K562 (cell line): ENCODE measurements around the gene ADAM22. TPM values are rescaled to one million over a fixed set of nuclear protein-coding genes. Genes with fewer than 3 reads are reported as not detected.
A peak's percentile ranks its signal among the peaks of the same experiment; 100 is the strongest.

ENCODE experiments used
- ATF7 ChIP-seq: fragments of 450-650 bp; IDR thresholded peaks from 2 replicates; pipeline ENCODE4 v1.7.1; 2014; ENCODE audit warnings: mild to moderate bottlenecking, moderate library complexity
- CEBPG ChIP-seq, 3 experiments: fragments of 200-800 bp in 1 of 3; sonication (Bioruptor generic) in 1 of 3; sonication (generic) in 1 of 3; formaldehyde crosslinking in 1 of 3; IDR thresholded peaks in 2 of 3; conservative IDR thresholded peaks in 1 of 3; 2 replicates each; pipeline versions ENCODE4 v1.6.1 to v1.8.0; 2016 to 2022; ENCODE audit warnings: missing compliant biosample characterization in 2 of 3, missing genetic modification characterization in 2 of 3, mild to moderate bottlenecking in 1 of 3, missing genetic modification reagents in 1 of 3
- EP300 ChIP-seq: IDR thresholded peaks from 2 replicates; pipeline ENCODE4 v1.6.1; 2012; ENCODE audit warnings: low read length, improper control_type of control experiment
- ESRRA ChIP-seq: fragments of 450-650 bp; IDR thresholded peaks from 2 replicates; pipeline ENCODE4 v1.6.1; 2014; ENCODE audit warnings: low read depth, mild to moderate bottlenecking, moderate library complexity, borderline replicate concordance
- FOXJ2 ChIP-seq: fragments of 200-800 bp; sonication (Bioruptor generic); IDR thresholded peaks from 2 replicates; pipeline ENCODE4 v1.6.1; 2016; ENCODE audit warnings: missing genetic modification characterization, missing compliant biosample characterization
- GABPB1 ChIP-seq: sonication (generic); formaldehyde crosslinking; IDR thresholded peaks from 2 replicates; pipeline ENCODE4 v1.8.0; 2022; ENCODE audit warnings: mild to moderate bottlenecking, missing genetic modification reagents
- NFE2 ChIP-seq: IDR thresholded peaks from 2 replicates; pipeline ENCODE4 v1.6.1; 2014; ENCODE audit warnings: antibody characterized with exemption, low read depth
- NFIC ChIP-seq: fragments of 450-650 bp; IDR thresholded peaks from 2 replicates; pipeline ENCODE4 v1.6.1; 2017; ENCODE audit warnings: mild to moderate bottlenecking, inconsistent platforms
- PTRF ChIP-seq: fragments of 450-650 bp; IDR thresholded peaks from 2 replicates; pipeline ENCODE4 v1.6.1; 2016; ENCODE audit warnings: mild to moderate bottlenecking, missing genetic modification characterization, missing compliant biosample characterization
- RFX1 ChIP-seq: fragments of 450-650 bp; IDR thresholded peaks from 2 replicates; pipeline ENCODE4 v1.6.1; 2016; ENCODE audit warnings: mild to moderate bottlenecking, moderate library complexity
- SOX6 ChIP-seq: fragments of 450-650 bp; IDR thresholded peaks from 2 replicates; pipeline ENCODE4 v1.6.1; 2014; ENCODE audit warnings: mild to moderate bottlenecking
- TCF3 ChIP-seq: sonication (generic); formaldehyde crosslinking; IDR thresholded peaks from 2 replicates; pipeline ENCODE4 v1.4.0; 2020; ENCODE audit warnings: mild to moderate bottlenecking, missing genetic modification reagents
- TRIM24 ChIP-seq, 2 experiments: fragments of 450-650 bp; IDR thresholded peaks; 2 replicates each; pipeline ENCODE4 v1.6.1; 2016
- ZBTB8A ChIP-seq: fragments of 450-650 bp; IDR thresholded peaks from 2 replicates; pipeline ENCODE4 v1.6.1; 2018; ENCODE audit warnings: mild to moderate bottlenecking, moderate library complexity; ENCODE audit not compliant: partially characterized antibody
- ZFP36 ChIP-seq: fragments of 150-350 bp; IDR thresholded peaks from 2 replicates; pipeline ENCODE4 v1.6.1; 2018; ENCODE audit warnings: low read length, low read depth; ENCODE audit not compliant: partially characterized antibody
- ZNF217 ChIP-seq: sonication (generic); formaldehyde crosslinking; IDR thresholded peaks from 2 replicates; pipeline ENCODE4 v1.8.0; 2022; ENCODE audit warnings: mild to moderate bottlenecking, missing genetic modification reagents
- ZNF780A ChIP-seq: fragments of 250-450 bp; sonication (Bioruptor Pico); IDR thresholded peaks from 2 replicates; pipeline ENCODE4 v1.5.0; 2021; ENCODE audit warnings: mild to moderate bottlenecking
- ZNF830 ChIP-seq: fragments of 250-450 bp; sonication (Bioruptor Pico); IDR thresholded peaks from 2 replicates; pipeline ENCODE4 v1.5.0; 2021; ENCODE audit warnings: mild to moderate bottlenecking
- polyA plus RNA-seq, 8 experiments: library from polyadenylated mRNA; depleted of rRNA in 4 of 8; stranded (reverse) in 5 of 8; unstranded in 3 of 8; fragments of >200 nt; fragmentation: Nextera tagmentation in 2 of 8; fragmentation: Illumina TruSeq in 1 of 8; extraction: Ambion mirVana in 2 of 8; extraction: Trizol in 1 of 8; gene quantifications; 2 replicates each; pipeline versions ENCODE4 v1.2.1 to v1.2.3, GENCODE V29; 2011 to 2014; ENCODE audit warnings: inconsistent platforms in 1 of 8, missing spikeins in 1 of 8
- total RNA-seq, 7 experiments: library from RNA; depleted of rRNA in 6 of 7; stranded (reverse); fragments of >200 nt in 6 of 7; fragmentation: Illumina TruSeq in 2 of 7; extraction: Trizol in 2 of 7; gene quantifications; 2 replicates each; pipeline versions ENCODE4 v1.2.1 to v1.2.3, GENCODE V29; 2011 to 2021; ENCODE audit warnings: low replicate concordance in 1 of 7
- TF ChIP-seq, protein P1 (sequence below): fragments of 450-650 bp; IDR thresholded peaks from 2 replicates; pipeline ENCODE4 v1.6.1; 2017; ENCODE audit warnings: antibody characterized with exemption, mild to moderate bottlenecking
- TF ChIP-seq, protein P2 (sequence below): fragments of 450-650 bp; IDR thresholded peaks from 2 replicates; pipeline ENCODE4 v1.6.1; 2016; ENCODE audit warnings: borderline replicate concordance
- TF ChIP-seq, protein P3 (sequence below), 2 experiments: fragments of 450-650 bp in 1 of 2; sonication (generic) in 1 of 2; formaldehyde crosslinking in 1 of 2; IDR thresholded peaks in 1 of 2; conservative IDR thresholded peaks in 1 of 2; 2 replicates each; pipeline versions ENCODE4 v1.6.1 to v1.8.1; 2016 to 2023; ENCODE audit warnings: mild to moderate bottlenecking in 2 of 2, moderate library complexity in 2 of 2, inconsistent platforms in 1 of 2, missing genetic modification reagents in 1 of 2

The ADAM22 gene
- total and polyA plus RNA-seq, 9 of the 15 experiments (the other 6 are each of a cell fraction or from before 2014, with no cell fraction given) = 0.01 to 0.58 (median 0.18) TPM

DNA sequence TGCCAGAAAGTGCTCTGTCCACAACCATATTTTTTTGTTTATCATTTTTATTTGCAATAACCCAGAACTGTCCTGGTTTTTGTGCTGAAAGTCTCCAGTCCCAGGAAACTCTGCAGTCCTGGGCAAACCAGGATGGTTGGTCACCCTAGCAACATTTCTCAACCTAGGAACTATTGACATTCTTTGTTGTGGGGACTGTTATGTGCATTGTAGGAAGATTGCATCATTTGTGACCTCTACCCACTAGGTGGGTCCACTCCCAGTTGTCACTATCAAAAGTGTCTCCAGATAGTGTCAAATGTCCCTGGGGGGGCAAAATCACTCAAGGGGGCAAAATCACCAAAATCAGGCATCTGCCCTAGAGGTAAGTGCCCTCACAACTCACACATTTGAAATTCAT is 299.8 kb downstream of the ADAM22 start (continued):
- TF ChIP-seq, protein P1, sequence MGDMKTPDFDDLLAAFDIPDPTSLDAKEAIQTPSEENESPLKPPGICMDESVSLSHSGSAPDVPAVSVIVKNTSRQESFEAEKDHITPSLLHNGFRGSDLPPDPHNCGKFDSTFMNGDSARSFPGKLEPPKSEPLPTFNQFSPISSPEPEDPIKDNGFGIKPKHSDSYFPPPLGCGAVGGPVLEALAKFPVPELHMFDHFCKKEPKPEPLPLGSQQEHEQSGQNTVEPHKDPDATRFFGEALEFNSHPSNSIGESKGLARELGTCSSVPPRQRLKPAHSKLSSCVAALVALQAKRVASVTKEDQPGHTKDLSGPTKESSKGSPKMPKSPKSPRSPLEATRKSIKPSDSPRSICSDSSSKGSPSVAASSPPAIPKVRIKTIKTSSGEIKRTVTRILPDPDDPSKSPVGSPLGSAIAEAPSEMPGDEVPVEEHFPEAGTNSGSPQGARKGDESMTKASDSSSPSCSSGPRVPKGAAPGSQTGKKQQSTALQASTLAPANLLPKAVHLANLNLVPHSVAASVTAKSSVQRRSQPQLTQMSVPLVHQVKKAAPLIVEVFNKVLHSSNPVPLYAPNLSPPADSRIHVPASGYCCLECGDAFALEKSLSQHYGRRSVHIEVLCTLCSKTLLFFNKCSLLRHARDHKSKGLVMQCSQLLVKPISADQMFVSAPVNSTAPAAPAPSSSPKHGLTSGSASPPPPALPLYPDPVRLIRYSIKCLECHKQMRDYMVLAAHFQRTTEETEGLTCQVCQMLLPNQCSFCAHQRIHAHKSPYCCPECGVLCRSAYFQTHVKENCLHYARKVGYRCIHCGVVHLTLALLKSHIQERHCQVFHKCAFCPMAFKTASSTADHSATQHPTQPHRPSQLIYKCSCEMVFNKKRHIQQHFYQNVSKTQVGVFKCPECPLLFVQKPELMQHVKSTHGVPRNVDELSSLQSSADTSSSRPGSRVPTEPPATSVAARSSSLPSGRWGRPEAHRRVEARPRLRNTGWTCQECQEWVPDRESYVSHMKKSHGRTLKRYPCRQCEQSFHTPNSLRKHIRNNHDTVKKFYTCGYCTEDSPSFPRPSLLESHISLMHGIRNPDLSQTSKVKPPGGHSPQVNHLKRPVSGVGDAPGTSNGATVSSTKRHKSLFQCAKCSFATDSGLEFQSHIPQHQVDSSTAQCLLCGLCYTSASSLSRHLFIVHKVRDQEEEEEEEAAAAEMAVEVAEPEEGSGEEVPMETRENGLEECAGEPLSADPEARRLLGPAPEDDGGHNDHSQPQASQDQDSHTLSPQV = no peak
- TF ChIP-seq ESRRA = peak; percentile 21; the same call in 1 of the 2 replicates
- no peak for TF ChIP-seq PTRF (tag)
- TF ChIP-seq ZFP36 = no peak
- peak; percentile 24; the same call in 1 of the 2 replicates for TF ChIP-seq EP300
- TF ChIP-seq ZNF830 (CRISPR knock-in tag) = no peak
- TF ChIP-seq TRIM24 (IDR thresholded peaks at IDR 0.05) = peak; percentile 45 to 84; a peak in 2 of 4 replicates
- no peak for TF ChIP-seq NFE2
- TF ChIP-seq SOX6 = peak; percentile 68; the same call in 1 of the 2 replicates
- TF ChIP-seq, protein P2, sequence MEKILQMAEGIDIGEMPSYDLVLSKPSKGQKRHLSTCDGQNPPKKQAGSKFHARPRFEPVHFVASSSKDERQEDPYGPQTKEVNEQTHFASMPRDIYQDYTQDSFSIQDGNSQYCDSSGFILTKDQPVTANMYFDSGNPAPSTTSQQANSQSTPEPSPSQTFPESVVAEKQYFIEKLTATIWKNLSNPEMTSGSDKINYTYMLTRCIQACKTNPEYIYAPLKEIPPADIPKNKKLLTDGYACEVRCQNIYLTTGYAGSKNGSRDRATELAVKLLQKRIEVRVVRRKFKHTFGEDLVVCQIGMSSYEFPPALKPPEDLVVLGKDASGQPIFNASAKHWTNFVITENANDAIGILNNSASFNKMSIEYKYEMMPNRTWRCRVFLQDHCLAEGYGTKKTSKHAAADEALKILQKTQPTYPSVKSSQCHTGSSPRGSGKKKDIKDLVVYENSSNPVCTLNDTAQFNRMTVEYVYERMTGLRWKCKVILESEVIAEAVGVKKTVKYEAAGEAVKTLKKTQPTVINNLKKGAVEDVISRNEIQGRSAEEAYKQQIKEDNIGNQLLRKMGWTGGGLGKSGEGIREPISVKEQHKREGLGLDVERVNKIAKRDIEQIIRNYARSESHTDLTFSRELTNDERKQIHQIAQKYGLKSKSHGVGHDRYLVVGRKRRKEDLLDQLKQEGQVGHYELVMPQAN = no peak
- peak; percentile 97 for TF ChIP-seq FOXJ2 (tag)
- no peak for TF ChIP-seq NFIC
- TF ChIP-seq ZNF780A (CRISPR knock-in tag) = no peak
- TF ChIP-seq CEBPG (CRISPR knock-in tag; IDR thresholded peaks at IDR 0.05) = peak; percentile 58; the same call in 1 of the 2 replicates
- TF ChIP-seq CEBPG (tag; conservative IDR thresholded peaks at IDR 0.05 in 1 of 2, IDR thresholded peaks at IDR 0.05 in 1 of 2) = peak; percentile 72 to 88; a peak in 3 of 4 replicates
- TF ChIP-seq ATF7 = peak; percentile 47; the same call in 1 of the 2 replicates
- TF ChIP-seq, protein P3, sequence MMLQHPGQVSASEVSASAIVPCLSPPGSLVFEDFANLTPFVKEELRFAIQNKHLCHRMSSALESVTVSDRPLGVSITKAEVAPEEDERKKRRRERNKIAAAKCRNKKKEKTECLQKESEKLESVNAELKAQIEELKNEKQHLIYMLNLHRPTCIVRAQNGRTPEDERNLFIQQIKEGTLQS (IDR thresholded peaks at IDR 0.05) = peak; percentile 85
- TF ChIP-seq, protein P3 (CRISPR knock-in tag; conservative IDR thresholded peaks at IDR 0.05) = no peak
- TF ChIP-seq TCF3 (CRISPR knock-in tag) = no peak
- TF ChIP-seq ZBTB8A = no peak
- TF ChIP-seq GABPB1 (CRISPR knock-in tag) = no peak
- peak; percentile 47 for TF ChIP-seq RFX1
- TF ChIP-seq ZNF217 = no peak
